Activated CD8-positive, alpha-beta memory T cell treated with anti-CD3 and anti-CD28 coated beads, Interleukin-2, amount 50 U/mL, for 4 hours (primary cell): ENCODE measurements around the gene MME.
"Not testable (repeated sequence)": the region's sequence is repeated elsewhere in the genome, so short reads cannot be mapped to it uniquely, and the experiment has no call there.

ENCODE experiments used
- DNase-seq: peaks from one replicate; pipeline ENCODE4 v3.0.0-alpha.2; 2020

The MME gene

GRCh38 chr3:155086051-155086450, 5.9 kb downstream of the MME start:
- no peak for DNase-seq

DNA sequence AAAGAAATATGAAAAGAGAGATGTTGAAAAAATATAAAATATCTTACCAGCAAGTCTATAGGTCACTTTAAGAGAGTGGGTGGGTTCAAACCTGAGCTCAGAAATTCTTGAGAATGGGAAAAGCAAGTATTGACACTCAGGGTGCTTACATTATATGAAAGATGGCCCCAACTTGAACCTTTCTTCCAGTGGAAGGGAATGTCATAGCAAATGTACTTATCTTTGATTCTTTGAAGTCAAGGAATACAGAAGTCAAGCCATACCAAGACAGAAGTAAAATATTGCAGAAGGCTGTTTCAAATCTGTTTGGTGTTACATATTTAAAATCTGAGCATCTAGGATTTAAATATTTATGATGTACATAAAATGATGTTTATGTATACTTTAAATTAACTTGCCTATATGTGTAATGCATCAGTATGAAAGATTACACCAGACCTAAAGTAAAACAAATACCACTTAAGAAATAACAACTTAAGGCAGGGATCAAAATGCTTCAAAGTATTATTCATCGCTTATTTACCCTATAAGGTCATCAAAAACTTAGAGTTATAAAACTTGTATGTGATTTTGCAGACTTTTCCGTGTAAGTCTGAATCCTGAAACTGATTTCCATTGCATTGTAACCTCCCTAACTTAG, 8.7 kb downstream of the MME start:
- no peak for DNase-seq

GRCh38 chr3:155089495-155089894, 9.4 kb downstream of the MME start:
- no peak for DNase-seq

DNA sequence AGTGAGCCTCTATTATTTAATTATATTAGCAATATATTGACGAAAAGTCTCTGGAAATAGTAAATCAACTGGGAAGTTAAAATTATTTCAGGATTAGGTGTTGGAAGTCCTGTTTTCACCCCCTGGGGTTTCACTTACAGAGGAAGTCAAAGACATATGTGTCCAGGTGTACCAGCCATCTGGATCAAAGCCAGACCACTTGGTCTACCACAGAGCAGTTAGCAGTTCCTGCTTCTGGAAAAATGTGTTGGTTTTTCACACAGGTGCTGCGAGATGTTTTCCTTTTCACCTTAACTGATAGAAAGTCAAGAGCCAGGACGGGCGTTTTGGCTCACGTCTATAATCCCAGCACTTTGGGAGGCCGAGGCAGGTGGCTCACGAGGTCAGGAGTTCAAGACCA, 13.1 kb downstream of the MME start:
- DNase-seq, result no peak

DNA sequence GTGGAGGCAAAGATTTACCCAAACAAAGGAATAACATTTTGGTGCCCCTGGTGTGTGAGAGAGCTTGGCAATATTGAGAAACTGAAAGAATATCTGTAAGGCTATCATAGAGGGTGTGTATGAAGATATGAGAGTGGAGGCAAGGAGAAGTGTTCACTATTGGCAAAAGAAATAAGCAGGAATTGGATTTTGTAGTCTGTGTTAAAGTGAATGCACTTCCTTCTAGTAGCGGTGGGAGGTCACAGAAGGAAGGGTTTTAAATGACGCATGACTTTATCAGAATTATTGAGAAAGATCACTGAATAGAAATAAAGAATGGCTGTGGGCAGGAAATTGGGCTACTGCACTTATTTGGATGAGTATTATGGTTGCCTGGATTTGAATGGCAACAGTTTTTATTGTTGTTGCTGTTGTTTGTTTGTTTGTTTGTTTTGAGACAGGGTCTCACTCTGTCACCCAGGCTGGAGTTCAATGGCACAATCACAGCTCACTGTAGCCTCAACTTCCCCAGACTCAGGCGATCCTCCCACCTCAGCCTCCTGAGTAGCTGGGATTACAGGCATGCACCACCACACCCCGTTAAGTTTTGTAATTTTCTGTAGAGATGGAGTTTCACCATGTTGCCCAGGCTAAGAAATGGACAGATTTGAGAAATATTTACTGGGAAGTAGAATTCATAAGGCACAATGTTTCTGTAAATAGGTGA, 16.3 kb downstream of the MME start:
- no peak for DNase-seq

- no peak for DNase-seq
Observed at GRCh38 chr3:155097009-155097349, 16.9 kb downstream of the MME start.

DNA sequence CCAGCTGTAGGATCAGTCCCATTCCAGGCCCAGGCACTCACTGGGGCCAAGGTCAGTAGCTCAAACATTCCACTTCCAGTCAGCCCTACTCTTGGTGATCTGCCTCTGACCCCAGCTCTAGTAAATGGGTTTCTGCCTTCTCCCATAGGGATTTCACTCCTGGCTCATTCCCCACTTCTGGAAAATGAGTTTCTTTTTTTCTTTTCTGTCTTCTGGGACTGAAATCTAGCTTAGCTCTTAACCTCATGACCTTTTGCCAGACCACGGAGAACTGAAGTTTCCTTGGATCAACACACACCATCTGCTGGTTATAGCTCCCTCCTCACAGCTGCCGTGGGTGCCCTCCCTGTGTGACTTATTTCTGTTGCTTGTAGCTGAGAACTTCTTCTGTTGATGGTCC, 21.3 kb downstream of the MME start:
- DNase-seq, result no peak

- no peak for DNase-seq
Observed at GRCh38 chr3:155102329-155102728, 22.2 kb downstream of the MME start.

DNA sequence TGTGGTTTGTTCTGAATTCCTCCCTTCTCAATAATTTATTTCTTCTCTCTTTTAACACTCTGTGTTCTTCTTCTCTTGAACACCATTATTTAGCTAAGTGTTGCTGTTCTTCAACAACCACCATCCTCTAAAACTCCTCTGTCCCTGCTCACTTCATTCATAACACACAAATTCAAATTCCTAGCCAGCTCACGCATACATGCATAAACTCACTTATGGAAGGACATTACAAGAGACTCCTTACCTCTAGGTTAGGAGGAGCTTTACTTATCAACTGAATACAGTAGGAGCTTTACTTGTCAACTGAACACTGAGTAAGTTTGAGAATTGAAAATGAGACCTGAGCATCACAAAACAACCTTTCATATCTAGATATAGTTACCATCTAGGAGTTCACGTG, 23.6 kb downstream of the MME start:
- no peak for DNase-seq

- DNase-seq, result no peak
Observed at GRCh38 chr3:155106119-155106518, 26.0 kb downstream of the MME start.

DNA sequence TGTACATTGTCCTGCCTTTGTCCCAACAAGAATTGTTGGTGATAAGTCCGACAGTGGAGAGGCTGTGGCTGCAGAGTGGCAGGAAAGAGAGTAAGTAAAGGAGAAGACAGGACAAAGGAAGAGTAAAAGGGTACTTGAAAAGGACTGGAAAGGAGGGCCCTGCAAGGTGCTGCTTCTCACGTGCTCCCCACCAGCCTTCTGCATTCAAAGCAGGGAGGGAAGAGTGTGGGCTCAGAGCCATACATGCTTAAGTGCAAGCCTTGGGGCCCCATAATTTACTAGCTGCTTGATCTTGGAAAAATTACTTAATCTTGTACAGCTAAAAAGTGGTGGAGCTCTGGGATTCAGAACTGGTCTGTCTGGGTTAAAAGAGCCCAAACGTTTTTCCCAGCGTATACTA, 29.9 kb downstream of the MME start:
- no peak for DNase-seq

- DNase-seq, result no peak
Observed at GRCh38 chr3:155110996-155111901, 31.1 kb downstream of the MME start.

GRCh38 chr3:155111971-155112370, 31.9 kb downstream of the MME start:
- no peak for DNase-seq

DNA sequence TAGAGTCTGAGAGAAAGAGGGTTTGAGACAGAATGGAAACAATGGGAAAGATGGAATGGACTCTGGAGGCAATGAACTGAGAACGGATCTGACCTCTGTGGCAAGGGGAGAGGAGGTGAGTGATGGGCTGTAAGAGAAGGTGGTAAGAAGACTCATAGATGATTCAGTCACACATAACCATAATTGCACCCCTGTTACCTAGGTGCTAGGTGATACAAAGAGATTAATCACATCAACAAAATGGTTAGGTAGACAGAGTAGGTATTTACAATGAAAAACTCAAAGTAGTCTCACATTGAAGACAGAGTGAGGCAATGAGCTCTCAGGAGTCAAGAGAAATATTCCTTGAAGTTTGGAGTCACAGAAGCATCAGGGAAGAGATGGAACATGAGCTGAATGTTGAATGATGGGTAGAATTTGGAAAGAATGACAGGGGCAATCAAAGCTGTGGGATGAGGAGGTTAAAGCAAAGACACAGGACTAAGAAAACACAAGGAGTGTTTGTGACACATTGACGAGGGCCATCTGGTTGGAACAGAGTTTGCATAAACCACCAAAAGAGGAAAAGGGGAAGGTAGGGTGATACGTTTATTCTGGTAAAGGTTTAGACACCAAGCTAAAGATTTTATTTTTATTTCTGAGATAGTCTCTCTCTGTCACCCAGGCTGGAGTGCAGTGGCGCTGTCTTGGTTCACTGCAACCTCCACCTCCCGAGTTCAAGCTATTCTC, 32.7 kb downstream of the MME start:
- DNase-seq, result no peak

DNA sequence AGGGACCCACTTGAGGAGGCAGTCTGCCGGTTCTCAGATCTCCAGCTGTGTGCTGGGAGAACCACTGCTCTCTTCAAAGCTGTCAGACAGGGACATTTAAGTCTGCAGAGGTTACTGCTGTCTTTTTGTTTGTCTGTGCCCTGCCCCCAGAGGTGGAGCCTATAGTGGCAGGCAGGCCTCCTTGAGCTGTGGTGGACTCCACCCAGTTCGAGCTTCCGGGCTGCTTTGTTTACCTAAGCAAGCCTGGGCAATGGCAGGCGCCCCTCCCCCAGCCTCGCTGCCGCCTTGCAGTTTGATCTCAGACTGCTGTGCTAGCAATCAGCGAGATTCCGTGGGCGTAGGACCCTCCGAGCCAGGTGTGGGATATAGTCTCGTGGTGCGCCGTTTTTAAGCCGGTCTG, 44.6 kb downstream of the MME start:
- DNase-seq, result not testable (repeated sequence)

DNA sequence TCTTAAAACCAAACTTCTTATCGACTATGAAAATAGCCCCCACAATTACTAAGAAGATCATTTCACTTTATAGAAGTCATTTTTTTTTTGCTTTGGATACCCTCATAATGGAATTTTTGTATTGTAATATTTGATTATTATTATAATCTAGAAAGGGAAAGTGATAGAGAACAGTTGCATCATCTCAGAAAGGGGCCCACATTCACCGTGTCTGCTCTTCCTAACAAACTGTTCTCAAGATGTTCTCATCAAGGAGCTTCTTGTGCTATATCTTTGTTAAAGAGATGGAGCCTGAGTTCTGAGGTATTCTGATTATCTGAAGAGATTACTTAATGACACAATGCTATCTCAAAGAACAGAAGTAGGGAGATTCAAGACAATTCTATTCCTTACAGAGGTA, 49.3 kb downstream of the MME start:
- no peak for DNase-seq

DNA sequence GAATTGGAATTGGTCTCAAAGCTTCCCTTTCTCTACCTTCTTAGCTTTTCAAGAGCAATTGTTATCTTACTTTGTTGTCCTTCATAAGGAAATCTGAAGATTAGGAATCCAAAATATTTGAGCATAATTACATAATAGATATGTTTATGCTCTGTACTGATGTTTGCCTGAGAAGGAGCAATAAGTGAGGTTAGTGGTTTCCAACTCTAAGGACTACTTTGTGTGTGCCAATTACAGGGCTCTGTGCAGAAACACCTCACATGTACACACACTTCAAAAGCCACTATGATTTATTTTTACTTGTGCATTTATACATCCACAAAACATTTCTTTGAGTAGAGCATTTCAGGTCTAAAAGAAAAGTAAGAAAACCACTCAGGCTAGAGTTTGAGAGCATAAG, 49.9 kb downstream of the MME start:
- DNase-seq, result no peak

GRCh38 chr3:155131104-155131503, 51.0 kb downstream of the MME start:
- DNase-seq, result no peak

DNA sequence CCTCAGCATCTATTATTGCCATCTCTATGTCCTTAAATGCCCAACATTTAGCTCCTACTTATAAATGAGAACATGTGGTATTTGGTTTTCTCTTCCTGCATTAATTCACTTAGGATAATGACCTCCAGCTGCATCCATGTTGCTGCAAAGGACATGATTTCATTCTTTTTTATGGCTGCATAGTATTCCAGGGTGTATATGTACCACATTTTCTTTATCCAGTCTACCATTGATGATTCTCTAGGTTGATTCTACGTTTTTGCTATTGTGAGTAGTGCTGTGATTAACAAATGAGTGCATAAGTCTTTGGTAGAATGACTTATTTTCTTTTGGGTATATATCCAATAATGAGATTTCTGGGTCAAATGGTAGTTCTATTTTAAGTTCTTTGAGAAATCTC, 54.2 kb downstream of the MME start:
- DNase-seq, result not testable (repeated sequence)

DNA sequence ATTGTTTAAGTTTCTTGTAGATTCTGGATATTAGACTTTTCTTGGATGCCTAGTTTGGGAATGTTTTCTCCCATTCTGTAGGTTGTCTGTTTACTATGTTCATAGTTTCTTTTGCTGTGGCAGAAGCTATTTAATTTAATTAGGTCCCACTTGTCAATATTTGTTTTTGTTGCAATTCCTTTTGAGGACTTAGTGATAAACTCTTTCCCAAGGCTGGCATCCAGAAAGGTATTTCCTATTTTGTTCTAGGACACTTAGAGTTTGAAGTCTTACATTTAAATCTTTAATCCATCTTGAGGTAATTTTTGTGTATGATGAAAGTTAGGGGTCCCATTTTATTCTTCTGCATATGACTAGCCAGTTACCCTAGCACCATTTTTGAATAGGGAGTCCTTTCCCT, 54.9 kb downstream of the MME start:
- no peak for DNase-seq

DNA sequence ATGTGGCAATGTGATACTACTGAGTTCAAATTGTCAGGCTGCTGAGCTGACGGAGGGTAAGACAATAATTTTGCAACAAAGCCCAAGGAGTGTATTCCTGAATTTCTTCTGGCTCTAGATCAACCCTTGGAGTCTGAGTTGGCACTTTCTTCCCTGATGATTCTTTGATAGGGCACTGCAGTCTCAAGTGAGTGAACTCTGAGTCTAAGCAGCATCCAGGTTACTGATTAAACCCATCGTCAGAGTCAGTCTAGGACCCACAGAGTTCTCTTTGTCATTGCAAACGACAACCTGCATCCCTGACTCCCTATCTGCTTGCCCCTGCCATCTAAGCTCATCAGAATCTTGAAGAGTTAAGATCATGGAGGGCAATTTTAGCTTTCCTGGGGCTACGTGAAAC, 58.6 kb downstream of the MME start:
- DNase-seq, result no peak

- no peak for DNase-seq
Observed at GRCh38 chr3:155147588-155147987, 67.5 kb downstream of the MME start.

- no peak for DNase-seq
Observed at GRCh38 chr3:155149494-155149893, 69.4 kb downstream of the MME start.
